HG02678 (cell line): Measurements from ENCODE around the gene DNTT.

ENCODE experiments used
- ATAC-seq: cut with Tn5 transposase; IDR thresholded peaks from one replicate; pipeline ENCODE4 v1.9.1; 2021; ENCODE audit warnings: mild to moderate bottlenecking, moderate library complexity; ENCODE audit not compliant: unreplicated experiment

The DNTT gene

DNA sequence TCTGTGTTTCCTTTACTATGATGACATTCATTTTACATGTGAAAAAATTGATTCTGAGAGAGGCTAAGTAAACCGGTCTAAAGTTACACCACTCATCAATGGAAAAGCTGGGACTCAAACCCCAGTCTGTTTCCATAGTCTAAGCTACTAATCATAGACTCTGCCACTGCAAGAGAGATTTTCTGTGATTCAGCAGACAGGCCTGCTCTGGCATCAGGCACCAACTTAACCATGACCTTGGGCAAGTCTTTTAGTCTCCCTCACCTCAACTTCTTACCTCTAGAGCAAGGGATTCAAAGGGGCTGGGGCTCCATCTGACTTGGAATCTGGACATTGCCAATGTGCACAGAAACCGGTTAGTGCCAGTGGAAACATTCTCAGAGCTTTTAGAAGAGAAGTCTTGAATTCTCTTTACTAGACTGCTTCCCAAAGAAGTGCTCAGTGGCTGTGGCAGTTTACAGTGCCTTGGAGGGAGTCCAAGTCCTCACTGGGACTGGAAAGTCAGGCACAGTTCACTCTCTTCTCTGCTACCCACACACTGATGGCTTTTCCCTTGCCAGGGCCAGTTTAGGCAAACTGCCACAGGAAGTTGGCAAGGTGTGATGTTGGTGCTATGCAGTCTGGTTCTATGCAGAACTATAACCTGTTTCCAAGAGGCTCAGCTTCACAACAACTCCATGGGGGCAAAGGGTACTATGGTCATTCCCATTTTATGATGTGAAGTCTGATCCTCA, 28.4 kb upstream of the DNTT start:
- ATAC-seq = no peak

DNA sequence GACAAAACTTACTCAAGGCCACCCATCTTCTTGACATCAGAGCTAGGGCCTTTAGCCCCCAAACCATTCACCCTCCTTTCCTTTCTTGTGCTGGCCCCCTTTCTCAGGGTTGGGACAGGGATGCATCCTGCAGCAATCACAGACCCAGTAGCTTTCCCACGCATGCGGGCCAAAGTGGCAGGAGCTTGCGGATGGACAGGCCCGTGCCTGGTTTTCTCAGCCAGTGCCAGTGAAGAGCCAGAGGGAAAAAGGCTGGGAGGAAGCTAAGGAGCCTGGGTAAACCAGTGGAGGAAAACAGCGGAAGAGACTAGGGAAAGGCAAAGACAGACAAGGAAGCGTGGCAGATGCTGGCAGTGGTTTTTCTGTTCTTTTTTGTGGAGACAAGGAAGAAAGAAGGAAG, 27.8 kb upstream of the DNTT start:
- ATAC-seq = no peak

GRCh38 chr10:96276831-96277230, 27.4 kb upstream of the DNTT start:
- no peak for ATAC-seq

DNA sequence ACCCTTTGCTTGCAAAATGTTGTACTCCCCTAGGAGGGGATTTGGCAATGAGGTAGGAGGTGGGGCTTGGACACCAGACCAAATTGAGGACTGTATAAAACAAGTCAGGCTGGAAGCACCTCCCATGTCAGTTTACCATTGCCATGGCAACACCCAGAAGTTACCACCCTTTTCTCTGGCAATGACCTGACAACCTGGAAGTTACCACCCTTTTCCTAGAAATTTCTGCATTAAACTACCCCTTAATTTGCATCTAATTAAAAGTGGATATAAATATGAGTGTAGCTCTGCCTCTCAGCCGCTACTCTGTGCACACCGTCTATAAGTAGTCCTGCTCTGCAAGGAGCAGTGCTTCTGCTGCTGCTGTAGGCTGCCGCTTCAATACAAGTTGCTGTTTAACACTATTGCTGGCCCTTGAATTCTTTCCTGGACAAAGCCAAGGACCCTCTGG, 25.0 kb upstream of the DNTT start:
- ATAC-seq = no peak

DNA sequence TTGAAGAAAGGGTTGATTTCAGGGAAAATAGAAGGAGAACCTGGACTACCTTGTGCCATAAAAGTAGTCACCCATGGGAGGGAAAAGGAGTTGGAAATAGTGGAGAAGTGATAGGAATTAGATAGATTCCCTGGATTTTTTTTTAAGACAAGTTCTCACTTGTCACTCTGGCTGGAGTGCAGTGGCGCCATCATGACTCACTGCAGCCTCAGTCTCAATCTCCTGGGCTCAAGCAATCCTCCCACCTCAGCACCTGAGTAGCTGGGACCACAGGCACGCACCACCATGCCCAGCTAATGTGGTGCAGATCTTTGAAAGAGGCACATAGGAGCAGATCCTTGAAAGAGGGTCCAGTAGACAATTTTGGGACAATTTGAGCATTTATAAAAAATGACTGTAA, 23.4 kb upstream of the DNTT start:
- no peak for ATAC-seq

DNA sequence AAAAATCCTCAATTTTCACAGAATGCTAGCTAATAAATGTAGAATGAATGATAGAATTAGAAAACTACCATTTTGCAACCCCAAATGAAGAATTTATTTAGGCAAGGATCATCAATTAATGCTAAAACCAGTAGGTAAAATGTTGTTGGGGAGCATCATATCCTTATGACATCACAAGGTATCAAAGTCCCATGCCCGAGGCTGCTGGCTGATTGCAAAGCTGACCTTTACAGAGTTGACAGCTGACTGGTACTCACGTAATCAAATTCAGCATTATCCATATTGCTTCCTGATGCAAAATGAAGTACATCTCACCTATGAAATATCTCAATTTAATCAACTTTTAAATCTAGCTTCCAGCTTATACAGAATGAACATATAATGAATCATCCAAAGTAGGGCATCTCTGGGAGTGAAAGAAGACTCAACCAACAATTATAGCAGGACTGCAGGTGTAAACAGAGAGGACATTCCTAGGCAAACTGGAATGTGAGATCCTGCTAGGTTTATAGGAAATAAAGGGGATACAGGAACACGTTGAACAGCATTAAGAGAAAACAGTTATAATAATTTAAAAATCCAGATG, 22.7 kb upstream of the DNTT start:
- ATAC-seq = no peak

GRCh38 chr10:96283351-96283750, 20.9 kb upstream of the DNTT start:
- no peak for ATAC-seq

DNA sequence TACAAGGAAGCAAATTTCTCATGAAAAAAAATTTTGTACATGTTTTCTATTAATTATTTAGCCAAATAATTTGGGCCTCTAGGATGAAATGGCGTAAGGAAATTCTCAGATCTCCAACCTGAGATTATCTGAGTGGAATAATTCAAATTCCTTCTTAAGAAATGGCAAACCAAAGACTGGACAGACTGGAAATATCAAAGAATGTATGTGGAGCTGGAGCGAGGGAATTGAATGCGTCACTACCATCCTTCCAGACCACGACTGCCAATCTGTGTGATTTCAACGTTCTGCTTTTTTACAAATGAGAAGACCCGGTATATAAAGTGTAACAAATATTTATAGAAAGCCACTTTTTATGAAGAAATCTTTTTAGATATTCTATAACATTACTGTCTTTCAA, 20.5 kb upstream of the DNTT start:
- ATAC-seq = no peak

- ATAC-seq = no peak
Observed at GRCh38 chr10:96285331-96285752, 18.9 kb upstream of the DNTT start.

- peak; percentile 65 for ATAC-seq
Observed at GRCh38 chr10:96287392-96288105, 16.7 kb upstream of the DNTT start.

GRCh38 chr10:96288151-96288621, 16.0 kb upstream of the DNTT start:
- peak; percentile 49 for ATAC-seq

DNA sequence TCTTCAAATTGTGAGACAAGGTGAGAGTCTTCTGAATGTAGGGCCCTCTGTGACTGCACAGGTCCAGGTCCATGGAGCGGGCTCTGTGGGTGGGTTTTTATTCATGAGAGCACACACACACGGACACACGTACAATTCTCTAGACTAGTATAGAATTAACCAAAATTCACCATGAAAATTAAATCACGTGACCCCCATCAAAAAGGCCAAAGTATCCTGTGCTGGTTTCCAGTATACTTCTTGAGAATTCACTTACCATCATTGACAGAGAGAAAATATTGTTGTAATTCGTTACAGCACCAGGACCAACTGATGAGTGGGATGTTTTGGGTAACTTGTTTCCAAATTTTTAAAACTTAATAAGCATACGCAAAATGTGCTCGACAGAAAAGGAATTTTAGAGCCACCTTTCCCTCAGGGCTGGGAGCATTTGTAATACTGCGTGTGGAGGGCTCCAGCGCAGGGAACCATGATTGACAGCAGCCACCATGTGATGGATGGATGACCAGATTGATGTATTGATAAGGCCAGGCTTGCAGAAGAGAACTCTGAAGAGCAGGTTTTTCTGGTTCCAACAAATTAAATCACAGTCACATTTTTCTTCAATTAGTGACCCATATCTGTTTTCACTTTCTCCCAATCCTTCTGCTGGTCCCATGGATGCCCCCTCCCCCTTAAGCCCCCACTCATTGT, 14.9 kb upstream of the DNTT start:
- no peak for ATAC-seq

DNA sequence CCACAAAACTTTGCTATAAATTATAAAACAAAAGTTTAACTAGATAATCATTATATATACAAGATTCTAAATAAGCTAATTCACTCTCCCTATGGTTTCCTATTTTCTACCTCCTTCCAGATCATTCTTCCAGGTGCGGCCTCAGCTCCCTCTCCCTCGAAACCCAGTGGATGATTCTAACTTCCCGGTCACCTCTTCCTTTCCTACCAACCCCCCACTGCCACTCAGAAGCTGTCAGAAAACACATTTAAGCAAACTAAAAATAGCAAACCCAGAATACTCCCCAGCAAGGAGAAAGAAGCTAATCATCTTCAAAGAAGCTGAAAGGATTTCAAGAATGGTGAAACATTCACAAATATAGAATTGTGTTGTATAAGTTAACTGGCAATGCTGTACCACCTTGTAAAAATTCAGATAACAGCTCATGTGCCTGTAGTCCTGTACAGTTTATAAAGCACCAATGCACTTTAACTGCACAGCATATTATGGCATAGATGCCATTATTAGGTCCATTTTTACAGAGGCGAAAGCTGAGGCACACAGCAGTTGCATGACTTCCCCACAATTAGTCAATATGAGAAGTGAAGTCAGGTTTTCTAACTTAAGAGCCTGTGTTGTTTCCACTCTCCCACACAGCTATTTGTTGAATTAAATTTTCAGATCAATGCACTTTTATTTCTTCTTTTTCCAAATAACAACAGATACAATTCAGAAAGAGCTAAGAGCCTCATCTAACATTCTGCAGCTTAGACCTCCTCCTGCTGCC, 13.7 kb upstream of the DNTT start:
- ATAC-seq = peak; percentile 24

- ATAC-seq = peak; percentile 59
Observed at GRCh38 chr10:96292971-96293920, 11.0 kb upstream of the DNTT start.

GRCh38 chr10:96295475-96295874, 8.8 kb upstream of the DNTT start:
- no peak for ATAC-seq

DNA sequence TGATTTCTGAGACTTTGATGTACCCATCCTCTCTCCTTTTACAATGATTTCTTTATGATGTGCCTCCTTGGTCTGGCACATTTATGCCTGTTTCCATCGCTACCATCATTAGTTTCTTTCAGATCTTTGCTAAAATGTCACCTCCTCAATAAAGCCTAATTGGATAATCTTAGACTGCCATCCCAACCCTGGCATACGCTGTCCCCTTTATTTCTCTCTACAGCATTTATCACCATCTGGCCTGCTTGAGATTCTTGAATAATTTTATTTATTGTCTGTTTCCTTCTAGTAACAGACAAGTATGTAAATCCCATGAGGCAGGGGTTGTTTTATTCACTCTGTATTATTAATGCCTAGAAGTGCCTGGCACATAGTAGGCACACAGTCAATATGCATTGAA, 6.7 kb upstream of the DNTT start:
- ATAC-seq = no peak

GRCh38 chr10:96298362-96298761, 5.9 kb upstream of the DNTT start:
- ATAC-seq = no peak

DNA sequence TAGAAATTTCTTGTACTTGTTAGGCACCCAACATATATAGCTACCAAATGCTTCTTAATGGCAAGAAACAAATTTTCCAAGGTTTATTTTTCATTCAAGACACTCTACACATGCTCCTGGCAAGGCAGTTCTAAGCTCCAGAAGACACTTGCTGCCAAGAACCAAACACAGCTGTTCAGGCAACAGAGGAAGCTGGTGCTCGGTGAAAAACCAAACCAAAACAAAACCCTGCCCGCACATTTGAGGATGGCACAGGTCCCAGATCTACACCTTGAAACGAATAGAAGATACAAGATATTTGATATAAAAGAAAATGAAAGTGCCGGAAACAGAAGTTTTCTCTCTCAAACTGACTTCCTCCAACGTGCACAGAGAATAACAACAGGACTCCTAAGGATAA, 4.9 kb upstream of the DNTT start:
- no peak for ATAC-seq

DNA sequence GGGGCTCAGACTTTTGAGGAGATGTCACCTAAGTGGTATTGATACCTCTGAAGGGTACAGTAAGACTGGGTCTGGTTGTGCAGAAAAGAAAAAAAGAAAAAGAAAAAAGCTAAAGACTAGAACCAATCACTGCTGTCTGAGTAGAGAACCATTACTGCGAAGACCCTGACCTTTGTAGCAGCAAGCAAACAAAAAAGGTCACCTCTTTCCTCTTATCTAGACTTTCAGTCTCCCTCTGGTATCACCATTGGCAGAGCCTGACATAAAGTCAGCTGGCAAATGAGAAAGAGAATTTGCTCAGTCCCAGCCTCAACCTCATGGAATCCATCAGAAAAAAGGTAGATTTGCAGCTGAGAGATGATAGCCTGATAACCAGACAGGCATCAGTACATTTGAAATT, 2.6 kb upstream of the DNTT start:
- no peak for ATAC-seq

DNA sequence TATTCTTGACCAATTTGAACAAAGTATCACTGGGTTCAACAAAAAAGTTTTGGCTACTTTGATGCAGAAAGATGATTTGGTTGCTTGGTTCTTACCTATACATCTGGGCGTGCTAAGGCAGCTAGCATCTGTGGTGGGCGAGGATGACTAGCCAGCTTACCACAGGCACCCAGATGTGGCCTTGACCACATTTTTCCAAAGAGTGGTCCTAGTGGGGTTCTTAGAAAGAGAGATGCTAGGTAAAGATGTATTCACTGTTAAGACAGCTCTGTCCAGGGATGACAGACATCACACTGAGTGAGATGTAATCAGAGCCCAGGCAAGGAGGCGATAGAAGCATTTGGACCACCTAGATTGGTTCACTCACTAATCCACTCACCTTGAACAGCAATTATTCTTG, 785 bp downstream of the DNTT start:
- ATAC-seq = no peak
